ENCODE data around the gene MSLN.
"Not testable (repeated sequence)": the region's sequence is repeated elsewhere in the genome, so short reads cannot be mapped to it uniquely, and the experiment has no call there.

MSLN gene

DNA sequence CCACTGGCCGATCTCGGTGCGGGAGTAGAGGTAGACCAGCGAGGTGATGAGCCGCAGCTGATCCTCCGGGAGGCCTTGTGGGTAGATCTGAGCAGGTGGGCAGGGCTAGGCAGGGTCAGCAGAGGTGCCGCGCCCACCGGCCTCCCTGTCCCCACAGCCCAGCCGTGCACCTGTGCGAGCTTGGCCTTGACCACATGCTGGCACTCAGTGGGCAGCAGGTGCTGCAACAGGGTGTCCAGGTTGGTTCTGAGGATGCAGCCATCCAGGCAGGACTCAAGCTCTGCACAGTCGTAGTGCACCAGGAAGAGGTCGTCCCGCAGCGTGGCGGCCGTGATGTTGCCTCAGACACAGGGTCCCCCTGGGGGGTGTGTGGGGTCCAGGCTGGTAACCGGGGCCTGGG is 12.4 kb downstream of the MSLN start:
- no peak for DNase-seq (ENCODE audit: low read depth in 2 of 2, low spot score in 1 of 2)

GRCh38 chr16:774086-775001 is 13.8 kb downstream of the MSLN start:
- no peak for DNase-seq (ENCODE audit: low read depth in 2 of 2, low spot score in 1 of 2)

DNA sequence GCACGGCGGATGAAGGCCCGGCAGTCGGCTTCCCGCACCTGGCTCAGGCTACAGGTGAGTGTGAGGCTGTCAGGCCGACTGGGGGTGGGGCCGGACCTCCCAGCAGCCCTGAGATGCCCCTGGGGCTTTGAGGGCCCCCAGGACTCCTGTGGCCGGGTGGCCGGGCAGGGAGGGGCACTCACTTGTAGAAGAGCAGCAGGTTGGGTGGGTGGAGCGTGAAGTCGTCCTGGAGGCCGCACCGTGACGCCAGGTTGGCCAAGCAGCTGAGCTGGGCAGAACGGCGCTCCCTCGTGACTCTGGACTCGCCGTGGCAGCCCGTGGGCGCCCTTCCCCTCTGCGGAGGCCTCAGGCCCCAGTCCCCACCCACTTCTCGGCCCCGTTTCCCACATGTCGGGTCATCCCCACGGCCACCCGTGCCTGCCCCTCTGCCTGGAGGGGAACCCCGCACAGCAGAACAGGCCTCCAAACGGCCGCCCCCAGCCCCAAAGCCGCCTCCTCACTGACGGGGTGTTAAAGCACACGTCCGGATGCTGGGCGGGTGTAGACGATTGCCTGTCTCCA is 14.8 kb downstream of the MSLN start:
- no peak for DNase-seq (ENCODE audit: low read depth in 2 of 2, low spot score in 1 of 2)

- not testable (repeated sequence) for DNase-seq (ENCODE audit: low read depth in 2 of 2, low spot score in 1 of 2)
Observed at GRCh38 chr16:776298-776697, 15.8 kb downstream of the MSLN start.

- no peak for DNase-seq (ENCODE audit: low read depth in 2 of 2, low spot score in 1 of 2)
Observed at GRCh38 chr16:776824-777223, 16.3 kb downstream of the MSLN start.

DNA sequence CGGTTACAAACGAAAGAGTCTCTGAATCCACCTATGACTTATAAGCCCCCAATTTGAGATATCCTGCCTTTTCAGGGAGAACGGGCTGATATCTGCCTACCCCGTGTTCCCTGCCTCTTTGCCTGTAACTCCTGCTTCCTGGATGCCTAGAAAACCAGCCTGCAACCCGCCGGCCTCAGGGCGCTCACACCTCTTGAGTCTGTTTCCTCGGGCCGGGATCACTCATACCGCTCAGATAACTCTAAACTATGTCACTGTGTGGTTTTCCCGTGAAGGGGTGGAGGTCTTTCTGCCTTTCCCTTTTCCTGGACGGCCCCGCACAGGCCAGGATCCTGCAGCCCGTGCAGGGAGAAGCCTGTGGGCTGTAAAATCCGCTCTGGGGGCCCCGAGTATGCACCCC is 17.3 kb downstream of the MSLN start:
- no peak for DNase-seq (ENCODE audit: low read depth in 2 of 2, low spot score in 1 of 2)

DNA sequence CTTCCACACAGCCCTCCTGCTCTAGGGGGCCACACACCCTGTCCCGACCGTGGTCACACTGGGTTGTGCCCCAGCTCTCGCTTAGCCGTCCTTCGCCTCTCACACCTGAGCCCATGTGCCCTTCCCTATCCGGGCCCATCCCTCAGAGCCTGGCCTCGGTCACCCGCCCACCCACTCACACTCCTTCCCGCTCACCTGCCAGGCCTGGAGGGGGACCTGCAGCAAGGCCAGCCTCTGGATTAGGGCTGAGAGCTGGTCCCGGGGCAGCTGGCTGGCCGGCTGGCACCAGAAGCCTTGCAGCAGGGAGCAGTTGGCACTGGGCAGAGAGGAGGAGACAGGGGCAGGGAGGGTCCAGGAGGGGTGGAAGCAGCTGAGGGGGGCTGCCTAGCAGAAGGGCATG is 17.9 kb downstream of the MSLN start:
- DNase-seq (ENCODE audit: low read depth in 2 of 2, low spot score in 1 of 2), result no peak

GRCh38 chr16:778909-779527 is 18.5 kb downstream of the MSLN start:
- DNase-seq (ENCODE audit: low read depth in 2 of 2, low spot score in 1 of 2), result no peak

DNA sequence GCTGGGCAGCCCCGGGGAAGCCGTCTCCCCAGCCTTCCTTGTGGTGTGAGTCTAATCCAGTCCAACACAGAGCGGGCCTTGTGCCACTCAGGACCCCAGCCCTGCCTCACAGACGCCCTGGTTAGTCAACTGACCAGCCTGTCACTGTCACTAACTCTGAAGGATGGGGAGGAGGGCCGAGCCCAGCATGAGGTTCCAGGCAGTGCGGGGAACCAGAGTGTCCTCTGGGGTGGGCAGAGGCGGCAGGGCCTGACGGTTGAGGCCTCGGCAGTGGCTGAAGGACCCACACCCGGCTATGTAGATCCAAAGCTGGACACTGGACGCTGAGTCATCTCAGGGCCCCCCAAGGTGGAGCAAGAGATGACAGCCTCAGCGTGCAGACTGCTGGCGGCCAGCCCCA is 19.0 kb downstream of the MSLN start:
- no peak for DNase-seq (ENCODE audit: low read depth in 2 of 2, low spot score in 1 of 2)

DNA sequence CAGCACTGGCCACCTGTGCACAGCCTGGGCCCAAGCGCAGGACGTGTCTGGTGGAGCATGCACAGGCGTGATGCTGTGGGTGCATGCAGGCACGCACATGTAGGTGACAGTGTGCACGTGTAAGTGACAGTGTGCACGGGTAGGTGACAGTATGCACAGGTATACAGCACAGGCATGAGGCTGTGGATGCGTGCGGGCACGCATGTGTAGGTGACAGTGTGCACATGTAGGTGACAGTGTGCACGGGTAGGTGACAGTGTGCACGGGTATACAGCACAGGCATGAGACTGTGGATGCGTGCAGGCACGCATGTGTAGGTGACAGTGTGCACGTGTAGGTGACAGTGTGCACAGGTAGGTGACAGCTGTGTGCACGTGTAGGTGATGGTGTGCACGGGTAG is 19.8 kb downstream of the MSLN start:
- no peak for DNase-seq (ENCODE audit: low read depth in 2 of 2, low spot score in 1 of 2)

DNA sequence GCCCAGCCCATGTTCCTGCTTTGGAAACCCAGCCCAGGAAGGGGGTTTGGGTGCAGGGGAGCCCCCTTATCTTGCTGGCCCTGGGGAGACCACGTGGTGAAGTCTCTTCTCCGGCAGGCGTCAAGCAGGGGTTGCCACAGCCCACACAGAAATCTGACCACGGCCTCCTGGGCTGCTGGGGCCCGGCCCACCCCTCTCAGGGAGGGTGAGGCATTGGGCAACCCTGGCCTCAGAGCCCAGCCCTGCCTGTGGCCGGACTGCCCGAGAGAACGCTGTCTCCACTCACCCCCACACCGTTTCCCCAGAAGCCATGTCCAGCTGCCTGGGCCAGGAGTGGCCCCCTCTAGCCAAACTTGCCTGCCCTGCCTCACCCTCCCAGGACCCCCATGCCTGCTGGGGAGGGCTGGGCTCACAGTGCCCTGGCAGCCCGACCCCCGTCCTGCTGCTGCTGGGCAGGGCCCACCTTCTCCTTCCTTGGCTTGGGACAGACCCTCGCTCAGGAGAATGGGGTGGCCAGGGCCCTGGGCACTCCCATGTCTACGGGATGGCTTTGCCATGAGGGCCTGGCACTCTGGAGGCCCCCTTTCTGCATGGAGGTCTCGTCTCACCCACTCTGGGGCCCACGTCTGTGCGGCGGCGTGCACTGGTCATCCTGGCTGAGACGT is 20.9 kb downstream of the MSLN start:
- no peak for DNase-seq (ENCODE audit: low read depth in 2 of 2, low spot score in 1 of 2)

DNA sequence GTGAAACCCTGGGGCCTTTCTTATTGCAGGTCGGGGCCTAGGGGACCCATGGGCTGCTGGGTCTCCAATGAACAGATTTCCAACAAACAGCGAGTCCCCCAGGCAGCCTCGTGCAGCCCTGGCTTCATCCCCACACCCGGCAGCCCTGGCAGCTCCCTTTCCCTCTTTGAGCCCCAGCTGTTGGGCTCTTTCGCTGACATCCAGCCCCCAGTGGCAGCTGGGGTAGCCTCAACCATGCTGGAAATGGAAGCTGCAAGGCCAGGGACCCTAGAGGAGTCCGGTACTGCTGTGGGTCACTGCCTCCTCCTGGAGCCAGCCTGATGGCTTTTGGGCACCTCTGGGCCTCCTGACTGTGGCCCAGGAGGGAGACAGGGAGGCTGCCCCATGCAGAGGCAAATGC is 21.7 kb downstream of the MSLN start:
- no peak for DNase-seq (ENCODE audit: low read depth in 2 of 2, low spot score in 1 of 2)

DNA sequence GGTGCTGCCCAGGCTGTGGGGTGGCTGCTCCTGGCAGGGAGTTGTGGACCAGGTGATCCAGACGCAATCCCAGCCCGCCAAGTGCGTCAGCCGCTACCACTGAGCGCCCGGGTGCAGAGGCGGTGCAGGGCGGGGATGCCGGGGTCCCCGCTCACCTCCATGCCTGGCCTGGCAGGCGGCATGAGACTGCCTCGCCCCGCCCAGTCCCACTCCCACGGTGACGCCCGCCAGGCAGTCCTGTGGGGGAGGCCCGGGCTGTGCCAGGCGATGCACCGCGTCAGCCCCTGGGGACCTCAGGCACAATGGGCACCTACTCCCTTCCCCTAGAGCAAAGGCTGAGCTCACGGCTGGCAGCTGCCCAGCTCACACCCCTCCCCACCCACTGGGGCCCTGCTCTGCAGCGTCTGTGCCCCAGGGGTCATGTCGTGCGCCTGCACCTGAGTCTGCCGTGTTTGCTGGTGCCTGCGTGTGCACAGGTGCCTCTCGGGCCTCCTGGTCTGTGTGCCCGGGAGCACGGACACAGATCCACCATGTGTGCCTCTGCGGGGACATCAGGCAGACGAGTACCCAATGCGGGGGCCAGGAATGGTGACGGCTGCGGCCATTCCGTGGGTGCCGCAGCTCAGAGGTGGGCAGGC is 22.4 kb downstream of the MSLN start:
- DNase-seq (ENCODE audit: low read depth in 2 of 2, low spot score in 1 of 2), result no peak

DNA sequence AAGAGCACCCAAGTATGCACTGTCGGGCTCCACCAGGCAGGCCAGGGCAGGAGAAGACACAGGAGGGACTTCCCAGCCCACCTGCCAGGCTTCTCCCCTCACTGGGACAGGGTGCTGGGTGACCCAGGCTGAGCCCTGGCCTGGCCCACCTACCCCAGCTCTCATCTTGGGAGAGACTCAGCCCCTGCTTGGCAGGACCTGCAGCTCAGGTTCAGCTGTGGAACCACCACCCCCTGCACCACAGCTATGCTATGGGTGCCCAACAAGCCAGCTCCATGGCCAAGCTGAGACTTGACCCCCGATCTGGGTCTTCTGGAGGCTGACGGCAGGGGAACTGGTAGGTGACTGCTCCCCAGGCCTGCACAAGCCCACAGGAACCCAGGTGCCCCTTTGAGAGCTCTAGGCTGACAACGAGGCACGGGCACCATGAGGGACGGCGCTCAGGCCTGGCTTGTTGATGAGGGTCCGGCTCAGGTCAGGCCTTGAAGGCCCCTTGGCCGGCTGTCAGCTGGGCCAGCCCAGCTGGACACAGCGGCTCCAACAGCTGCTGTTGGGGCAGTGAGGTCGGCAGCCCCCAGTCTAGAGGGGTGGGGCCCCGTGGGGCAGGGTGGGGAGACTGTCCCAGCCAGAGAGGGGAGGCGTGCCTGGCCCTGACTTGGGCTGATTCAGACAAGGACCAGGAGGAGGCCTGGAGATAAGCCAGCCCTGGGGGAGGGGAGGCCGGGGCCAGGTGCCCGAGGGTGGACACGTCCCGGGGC is 23.0 kb downstream of the MSLN start:
- no peak for DNase-seq (ENCODE audit: low read depth in 2 of 2, low spot score in 1 of 2)

- DNase-seq (ENCODE audit: low read depth in 2 of 2, low spot score in 1 of 2), result no peak
Observed at GRCh38 chr16:784431-784830, 23.9 kb downstream of the MSLN start.

DNA sequence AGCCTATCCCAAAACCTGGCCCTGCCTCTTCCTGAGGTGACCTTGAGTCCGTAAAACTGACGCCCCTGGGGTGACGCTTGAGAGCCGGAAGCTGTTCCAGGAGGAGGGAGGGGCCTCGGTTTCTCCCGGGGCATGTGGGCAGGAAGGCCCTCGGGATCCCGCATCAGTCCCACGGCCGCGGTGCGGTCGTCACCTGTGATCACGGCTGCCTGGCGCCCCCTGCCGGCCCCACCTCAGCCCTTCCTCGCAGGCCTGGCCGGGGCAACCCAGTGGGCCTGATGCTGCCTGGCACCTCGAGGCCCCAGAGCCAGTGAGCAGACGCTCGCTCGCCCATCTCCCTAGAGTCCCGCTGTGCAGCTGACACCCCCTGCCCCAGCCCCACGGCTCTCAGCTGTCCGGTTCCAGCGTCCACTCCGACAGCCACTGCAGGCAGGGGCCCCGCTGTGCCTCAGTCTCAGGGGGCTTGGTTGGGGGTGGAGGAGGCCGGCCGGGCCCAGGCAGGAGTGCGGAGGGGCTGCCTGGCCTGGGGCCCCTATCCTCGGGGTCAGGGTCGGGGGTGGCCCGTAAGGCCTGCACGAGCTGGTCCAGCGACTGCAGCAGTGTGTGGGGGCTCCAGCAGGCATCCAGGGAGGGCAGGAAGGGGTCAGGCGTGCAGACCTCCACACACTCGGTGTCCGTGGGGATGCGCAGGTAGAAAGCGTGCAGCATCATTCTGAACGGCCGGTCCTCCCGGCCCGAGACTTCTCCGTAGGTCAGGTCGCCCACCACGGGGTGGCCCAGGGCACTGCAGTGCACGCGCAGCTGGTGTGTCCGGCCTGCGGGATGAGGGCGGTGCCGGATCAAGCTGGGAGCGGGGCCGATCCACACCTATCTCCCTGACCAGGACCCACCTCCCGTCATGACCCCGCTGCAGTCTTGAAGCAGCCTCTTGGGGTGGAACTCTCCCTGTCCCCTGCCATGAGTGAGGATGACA is 25.3 kb downstream of the MSLN start:
- DNase-seq (ENCODE audit: low read depth in 2 of 2, low spot score in 1 of 2), result peak; percentile 53 to 56

DNA sequence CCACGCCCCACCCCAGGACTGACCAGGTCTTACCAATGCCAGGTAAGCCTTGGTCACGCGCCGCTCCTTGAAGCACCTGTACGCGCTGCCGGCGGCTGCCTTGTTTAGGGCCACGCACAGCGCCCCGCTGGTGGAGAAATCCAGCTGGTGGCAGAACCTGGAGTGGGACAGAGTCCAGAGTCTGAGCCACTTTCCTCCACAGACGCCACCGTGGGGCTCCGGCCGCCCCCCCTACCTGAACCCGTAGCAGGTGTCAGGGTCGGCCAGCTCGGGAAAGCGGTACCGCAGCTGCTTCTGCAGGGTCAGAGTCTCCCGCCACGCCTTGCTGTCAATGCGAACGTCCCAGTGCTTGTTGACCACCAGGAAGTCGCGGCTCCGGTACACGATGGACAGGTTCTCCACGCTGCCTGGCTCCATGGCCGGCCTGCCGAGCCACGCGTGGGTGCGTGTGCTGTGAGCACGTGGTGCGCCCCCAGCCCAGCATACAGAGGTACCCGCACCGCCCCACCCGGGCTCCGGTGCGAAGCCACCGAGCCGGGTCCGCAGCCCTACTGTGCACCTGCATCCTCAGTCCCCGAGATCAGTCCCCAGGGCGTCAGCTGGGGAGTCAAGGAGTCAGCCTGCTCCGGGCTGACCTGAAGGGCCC is 26.9 kb downstream of the MSLN start:
- no peak for DNase-seq (ENCODE audit: low read depth in 2 of 2, low spot score in 1 of 2)

DNA sequence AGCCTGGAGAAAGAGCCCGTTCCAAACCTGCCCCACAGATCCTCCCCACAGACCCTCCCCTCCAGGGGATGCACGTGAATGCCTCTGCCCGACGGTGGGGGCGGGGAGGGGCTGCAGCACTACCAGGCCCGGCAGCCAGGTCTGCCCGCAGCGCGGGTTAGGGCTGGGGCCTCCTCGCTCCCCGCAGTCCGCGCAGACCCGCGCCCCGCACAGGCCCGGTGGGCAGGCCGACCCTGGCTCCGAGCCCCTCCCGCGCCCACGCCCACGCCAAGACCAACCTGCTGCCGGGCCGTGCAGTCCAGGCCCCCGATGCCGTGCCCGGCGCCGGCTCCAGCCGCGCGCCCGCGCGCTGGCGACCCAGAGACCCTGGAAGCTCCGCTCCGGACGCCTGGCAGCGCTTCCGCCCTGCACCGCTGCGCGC is 27.5 kb downstream of the MSLN start, which contains the start of gene RPUSD1:
RPUSD1 (minus strand) TSS at position 404 of the 421 bp plus-strand sequence. CDS start 644 bp downstream, outside the sequence.
- no peak for DNase-seq (ENCODE audit: low read depth in 2 of 2, low spot score in 1 of 2)
